MCF 10A (cell line): Measurements from ENCODE around the gene C11orf21. TPM values are rescaled to one million over a fixed set of nuclear protein-coding genes. Genes with fewer than 3 reads are reported as not detected.

ENCODE experiments used
- BruUV-seq: library from RNA; stranded (reverse); fragments of 400-500 nt; replicated peaks from 2 replicates; lab custom pipeline; 2021; lab: Mats Ljungman, UMichigan
- CTCF ChIA-PET: fragments of 300-600 bp; sonication (Branson Sonifier 250); formaldehyde crosslinking; extraction: SDS; loops from one replicate; lab custom pipeline; 2021; ENCODE audit warnings: antibody characterized with exemption, inconsistent platforms; lab: Yijun Ruan, JAX
- POLR2A ChIA-PET: fragments of 300-600, 350-650 bp; sonication (Branson Sonifier 250); formaldehyde crosslinking; extraction: SDS; loops from one replicate; lab custom pipeline; 2020; ENCODE audit warnings: antibody characterized with exemption, inconsistent platforms; lab: Yijun Ruan, JAX
- DNase-seq: peaks from one replicate; pipeline ENCODE4 v3.0.0-alpha.2; 2018; ENCODE audit not compliant: unreplicated experiment
- H3K27ac Mint-ChIP-seq: one replicate; pipeline ENCODE4 v1.8.0; 2022; ENCODE audit warnings: mild to moderate bottlenecking, low read depth, mixed read lengths; ENCODE audit not compliant: unreplicated experiment
- H3K27me3 Mint-ChIP-seq: one replicate; pipeline ENCODE4 v1.8.0; 2022; ENCODE audit warnings: mixed read lengths; ENCODE audit not compliant: insufficient read depth, unreplicated experiment
- H3K36me3 Mint-ChIP-seq: one replicate; pipeline ENCODE4 v1.8.0; 2022; ENCODE audit warnings: mild to moderate bottlenecking, moderate library complexity, mixed read lengths; ENCODE audit not compliant: insufficient read depth, unreplicated experiment
- H3K4me1 Mint-ChIP-seq: one replicate; pipeline ENCODE4 v1.8.0; 2022; ENCODE audit warnings: mixed read lengths; ENCODE audit not compliant: insufficient read depth, unreplicated experiment
- H3K4me3 Mint-ChIP-seq: one replicate; pipeline ENCODE4 v1.8.0; 2022; ENCODE audit warnings: mild to moderate bottlenecking, moderate library complexity, mixed read lengths; ENCODE audit not compliant: unreplicated experiment
- H3K9me3 Mint-ChIP-seq: one replicate; pipeline ENCODE4 v1.8.0; 2022; ENCODE audit warnings: mixed read lengths; ENCODE audit not compliant: unreplicated experiment
- CTCF ChIP-seq: fragments of 200-600 bp; IDR thresholded peaks from one replicate; pipeline ENCODE4 v1.8.0; 2022; ENCODE audit warnings: antibody characterized with exemption, mild to moderate bottlenecking; ENCODE audit not compliant: unreplicated experiment
- intact Hi-C: fragments of 100-400 bp; cut with micrococcal nuclease; formaldehyde crosslinking; loops from 2 replicates; pipeline ENCODE4 v1.14.1; 2022
- total RNA-seq: library from RNA; stranded (reverse); gene quantifications from 2 replicates; pipeline ENCODE4 v1.2.3, GENCODE V29; 2022

Gene C11orf21
- total RNA-seq, 1 experiment from 2014 or later: not detected

GRCh38 chr11:2327032-2327431, 25.3 kb upstream of the C11orf21 start:
- H3K36me3 Mint-ChIP-seq: peaks cover 17% of the 10 kb centered on the region
- intact Hi-C loops: no loop called here
- no peak overlapping the region for H3K27ac Mint-ChIP-seq
- H3K4me3 Mint-ChIP-seq: no peak overlapping the region
- ChIA-PET CTCF (interaction anchor here (0.8 kb wide), 1 partner anchor 92 kb away, joined by 4 read pairs; no protein-coding TSS in a partner anchor), POLR2A (no interaction called here)
- H3K9me3 Mint-ChIP-seq: peaks cover 9% of the 10 kb centered on the region
- H3K27me3 Mint-ChIP-seq: no peaks in the 10 kb centered on the region
- no TSS peak for BruUV-seq
- no peak for TF ChIP-seq CTCF
- DNase-seq: no peak
- peaks cover 7% of the 10 kb centered on the region for H3K4me1 Mint-ChIP-seq

GRCh38 chr11:2325719-2326118, 24.0 kb upstream of the C11orf21 start:
- no peak for TF ChIP-seq CTCF
- ChIA-PET POLR2A (interaction anchor here (1.0 kb wide), 1 partner anchor 52 kb away, joined by 3 read pairs; no protein-coding TSS in a partner anchor), CTCF (interaction anchor here (1.6 to 2.1 kb wide), 2 partner anchors 21 to 95 kb away, joined by 7 to 12 read pairs; no protein-coding TSS in a partner anchor)
- H3K36me3 Mint-ChIP-seq: peaks cover 17% of the 10 kb centered on the region
- H3K27me3 Mint-ChIP-seq: no peaks in the 10 kb centered on the region
- H3K4me1 Mint-ChIP-seq: peaks cover 7% of the 10 kb centered on the region
- DNase-seq: peak; percentile 30
- H3K4me3 Mint-ChIP-seq: no peak overlapping the region
- peaks cover 1% of the 10 kb centered on the region for H3K9me3 Mint-ChIP-seq
- intact Hi-C loops: no loop called here
- H3K27ac Mint-ChIP-seq: peak overlapping the region; percentile 35
- BruUV-seq: no TSS peak

GRCh38 chr11:2325123-2325522, 23.4 kb upstream of the C11orf21 start:
- no peak for DNase-seq
- BruUV-seq: no TSS peak
- TF ChIP-seq CTCF: no peak
- H3K27me3 Mint-ChIP-seq: no peaks in the 10 kb centered on the region
- H3K36me3 Mint-ChIP-seq: peaks cover 17% of the 10 kb centered on the region
- intact Hi-C loops: no loop called here
- H3K4me1 Mint-ChIP-seq: peaks cover 7% of the 10 kb centered on the region
- no peaks in the 10 kb centered on the region for H3K9me3 Mint-ChIP-seq
- no peak overlapping the region for H3K27ac Mint-ChIP-seq
- H3K4me3 Mint-ChIP-seq: no peak overlapping the region
- CTCF ChIA-PET: interaction anchor here (1.6 to 2.1 kb wide), 2 partner anchors 20 to 95 kb away, joined by 7 to 12 read pairs; no protein-coding TSS in a partner anchor
- POLR2A ChIA-PET: interaction anchor here (1.0 kb wide), 1 partner anchor 53 kb away, joined by 3 read pairs; no protein-coding TSS in a partner anchor

GRCh38 chr11:2321311-2321683, 19.6 kb upstream of the C11orf21 start:
- no peak overlapping the region for H3K27ac Mint-ChIP-seq
- H3K36me3 Mint-ChIP-seq: peaks cover 5% of the 10 kb centered on the region
- intact Hi-C loops: no loop called here
- ChIA-PET CTCF (interaction anchor here (0.6 to 5.4 kb wide), 5 partner anchors 16 to 229 kb away, joined by 3 to 38 read pairs (median 3); no protein-coding TSS in a partner anchor), POLR2A (no interaction called here)
- no TSS peak for BruUV-seq
- H3K27me3 Mint-ChIP-seq: no peaks in the 10 kb centered on the region
- DNase-seq: no peak
- no peak overlapping the region for H3K4me3 Mint-ChIP-seq
- peaks cover 7% of the 10 kb centered on the region for H3K4me1 Mint-ChIP-seq
- TF ChIP-seq CTCF: no peak
- no peaks in the 10 kb centered on the region for H3K9me3 Mint-ChIP-seq
